ENCODE measurements around the gene KIF21A.

Gene KIF21A

DNA sequence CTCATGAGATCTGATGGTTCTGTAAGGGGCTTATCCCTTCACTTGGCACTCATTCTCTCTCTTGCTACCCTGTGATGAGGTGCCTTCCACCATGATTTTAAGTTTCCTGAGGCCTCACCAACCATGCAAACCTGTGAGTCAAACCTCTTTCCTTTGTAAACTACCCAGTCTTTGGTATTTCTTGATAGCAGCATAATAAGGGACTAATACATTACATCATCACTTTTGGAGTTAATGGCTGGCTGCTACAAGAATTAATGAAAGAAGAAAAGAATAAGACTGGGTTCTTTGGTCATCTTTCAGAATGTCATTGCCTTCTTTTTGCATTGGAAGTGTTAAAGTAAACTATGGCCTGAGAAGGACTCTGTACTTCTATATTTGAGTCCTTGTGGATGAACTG, 5.1 kb upstream of the KIF21A start:
- H3K4me3 ChIP-seq (ENCODE audit: low read depth, low read length): no peak overlapping the region
- in situ Hi-C loops (cut with HindIII; ENCODE audit: low sequenced_read_pairs): no loop called here
- TF ChIP-seq CTCF (IDR thresholded peaks at IDR 0.05; ENCODE audit: low read depth, low read length): no peak
- no peak for DNase-seq (ENCODE audit: low read depth, low spot score)

DNA sequence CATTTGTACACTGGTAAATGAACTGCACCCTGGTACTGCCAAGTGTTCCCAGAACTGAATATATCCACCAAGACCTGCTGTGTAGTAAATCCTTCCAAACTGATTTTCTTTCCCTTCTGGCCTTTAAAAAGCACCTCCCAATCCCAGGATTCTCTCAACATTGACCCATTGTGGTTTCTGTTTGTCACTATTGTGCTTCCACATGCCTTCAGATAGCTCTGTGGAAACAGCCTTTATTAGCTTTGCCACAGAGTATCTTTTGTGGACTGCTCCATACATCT, 949 bp upstream of the KIF21A start:
- no peak for DNase-seq (ENCODE audit: low read depth, low spot score)
- in situ Hi-C loops (cut with HindIII; ENCODE audit: low sequenced_read_pairs): no loop called here
- TF ChIP-seq CTCF (IDR thresholded peaks at IDR 0.05; ENCODE audit: low read depth, low read length): no peak
- H3K4me3 ChIP-seq (ENCODE audit: low read depth, low read length): peak overlapping the region; percentile 64

- in situ Hi-C loops (cut with HindIII; ENCODE audit: low sequenced_read_pairs): no loop called here
- no peak for TF ChIP-seq CTCF (IDR thresholded peaks at IDR 0.05; ENCODE audit: low read depth, low read length)
- H3K4me3 ChIP-seq (ENCODE audit: low read depth, low read length): peak overlapping the region; percentile 64
- no peak for DNase-seq (ENCODE audit: low read depth, low spot score)
Measured at GRCh38 chr12:39442831-39443080, 164 bp downstream of the KIF21A start.

- peak; percentile 27 for DNase-seq (ENCODE audit: low read depth, low spot score)
- no peak for TF ChIP-seq CTCF (IDR thresholded peaks at IDR 0.05; ENCODE audit: low read depth, low read length)
- peak overlapping the region; percentile 64 for H3K4me3 ChIP-seq (ENCODE audit: low read depth, low read length)
- in situ Hi-C loops (cut with HindIII; ENCODE audit: low sequenced_read_pairs): no loop called here
Measured at GRCh38 chr12:39441963-39442830, 723 bp downstream of the KIF21A start.

- H3K4me3 ChIP-seq (ENCODE audit: low read depth, low read length): peak overlapping the region; percentile 64
- in situ Hi-C loops (cut with HindIII; ENCODE audit: low sequenced_read_pairs): no loop called here
- TF ChIP-seq CTCF (IDR thresholded peaks at IDR 0.05; ENCODE audit: low read depth, low read length): no peak
- no peak for DNase-seq (ENCODE audit: low read depth, low spot score)
Measured at GRCh38 chr12:39441189-39441962, 1.5 kb downstream of the KIF21A start.

DNA sequence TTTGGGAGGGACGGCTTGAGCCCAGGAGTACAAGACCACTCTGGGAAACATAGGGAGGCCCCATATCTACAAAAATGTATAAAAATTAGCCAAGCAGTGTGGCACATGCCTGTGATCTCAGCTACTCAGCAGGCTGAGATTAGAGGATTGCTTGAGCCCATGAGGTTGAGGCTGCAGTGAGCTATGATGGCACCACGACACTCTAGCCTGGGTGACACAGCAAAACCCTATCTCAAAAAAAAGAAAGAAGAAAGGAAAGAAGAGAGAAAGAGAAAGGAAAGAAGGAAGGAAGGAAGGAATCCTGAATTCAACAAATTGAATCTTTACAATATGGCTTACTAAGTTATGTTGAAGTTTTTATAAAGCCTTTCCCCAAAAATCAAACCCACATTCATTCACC, 2.1 kb downstream of the KIF21A start:
- TF ChIP-seq CTCF (IDR thresholded peaks at IDR 0.05; ENCODE audit: low read depth, low read length): no peak
- in situ Hi-C loops (cut with HindIII; ENCODE audit: low sequenced_read_pairs): no loop called here
- H3K4me3 ChIP-seq (ENCODE audit: low read depth, low read length): no peak overlapping the region
- DNase-seq (ENCODE audit: low read depth, low spot score): no peak
